ENCODE results near the gene ANGPTL8.

ANGPTL8 gene

DNA sequence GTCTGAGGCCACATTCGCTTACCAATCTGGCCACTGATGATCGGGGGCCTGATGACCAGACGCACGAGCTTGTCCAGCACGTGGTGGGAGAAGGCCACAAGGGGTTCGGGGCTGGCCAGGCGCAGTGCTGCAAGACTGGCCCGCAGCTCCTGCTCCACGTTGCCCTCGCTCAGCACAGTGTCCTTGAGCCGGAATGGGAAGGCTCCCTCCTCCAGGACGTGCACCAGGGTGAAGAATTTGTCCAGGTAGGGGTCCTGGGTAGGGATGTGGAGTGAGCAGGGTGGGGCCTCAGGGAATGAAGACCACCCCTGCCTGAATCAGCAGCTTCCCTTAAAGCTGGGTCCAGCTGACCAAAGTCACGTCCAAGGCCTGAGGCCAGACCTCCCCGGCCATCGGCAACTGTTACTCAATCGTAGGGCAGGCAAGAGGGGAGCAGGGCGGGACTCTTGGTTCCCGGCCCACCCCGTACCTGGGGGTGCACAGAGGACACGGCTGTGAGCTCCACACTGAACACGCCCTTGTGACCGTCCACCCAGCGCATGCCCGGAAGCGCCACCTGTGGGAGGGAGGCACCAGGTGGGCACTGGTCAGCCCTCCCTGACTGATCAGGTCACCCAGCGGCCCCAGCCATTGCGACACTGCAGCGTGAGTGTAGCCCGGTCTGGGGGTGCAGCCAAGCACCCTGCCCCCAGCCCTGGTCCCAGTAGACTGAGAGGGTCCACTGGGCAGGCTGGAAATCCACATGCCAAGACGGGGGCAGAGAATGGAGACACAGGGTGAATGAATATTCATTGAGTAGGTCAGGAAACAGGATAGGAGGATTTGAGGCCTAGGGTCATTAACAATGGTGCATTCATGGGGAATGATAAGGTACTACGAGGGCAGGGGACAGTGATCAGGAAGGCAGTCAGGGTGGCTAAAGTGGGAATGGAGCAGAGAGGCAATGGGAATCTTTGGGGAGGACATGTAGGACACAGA, 2.8 kb upstream of the ANGPTL8 start:
- Histone ChIP-seq H3K9ac (ENCODE audit: low read depth in 1 of 2, low read length in 2 of 2) (no peak overlapping the region), H3K36me3 (ENCODE audit: control insufficient read depth in 2 of 2, insufficient read depth in 2 of 2, low read length in 2 of 2) (peaks cover 34% of the 10 kb centered on the region in 2 donors), H3K9me3 (ENCODE audit: control insufficient read depth in 2 of 2, low read length in 2 of 2) (no peaks in the 10 kb centered on the region), H3K4me3 (ENCODE audit: low read length in 2 of 2) (no peak overlapping the region), H3K4me1 (ENCODE audit: control insufficient read depth in 2 of 2, insufficient read depth in 2 of 2, low read length in 2 of 2) (no peaks in the 10 kb centered on the region), H3K27ac (ENCODE audit: low read depth in 2 of 2, low read length in 2 of 2) (no peak overlapping the region), H3K27me3 (ENCODE audit: control insufficient read depth in 2 of 2, insufficient read depth in 2 of 2, low read length in 2 of 2) (no peaks in the 10 kb centered on the region)

DNA sequence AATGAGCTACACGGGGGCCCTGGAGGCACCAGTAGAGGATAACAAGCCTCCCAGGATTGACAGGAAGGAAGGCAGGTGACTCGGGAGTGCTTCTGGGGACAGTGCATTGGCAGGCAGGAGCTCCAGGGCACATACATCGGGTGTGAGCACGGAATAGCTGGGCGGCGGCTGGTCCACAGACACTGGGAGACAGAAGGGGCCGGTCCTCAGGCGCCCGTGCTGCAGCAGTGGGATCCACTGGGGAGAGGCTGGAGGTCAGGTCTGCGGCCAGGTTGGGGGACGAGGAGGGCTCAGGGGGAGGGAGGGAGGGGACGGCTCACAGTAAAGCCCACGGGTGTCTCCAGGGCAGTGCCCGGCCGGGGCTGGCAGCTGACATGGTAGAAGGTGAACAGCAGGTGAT, 2.1 kb upstream of the ANGPTL8 start:
- no peak overlapping the region for H3K4me3 ChIP-seq (ENCODE audit: low read length in 2 of 2)
- H3K27ac ChIP-seq (ENCODE audit: low read depth in 2 of 2, low read length in 2 of 2): no peak overlapping the region
- no peaks in the 10 kb centered on the region for H3K9me3 ChIP-seq (ENCODE audit: control insufficient read depth in 2 of 2, low read length in 2 of 2)
- no peaks in the 10 kb centered on the region for H3K27me3 ChIP-seq (ENCODE audit: control insufficient read depth in 2 of 2, insufficient read depth in 2 of 2, low read length in 2 of 2)
- H3K36me3 ChIP-seq (ENCODE audit: control insufficient read depth in 2 of 2, insufficient read depth in 2 of 2, low read length in 2 of 2): peaks cover 29 to 30% of the 10 kb centered on the region in 2 donors
- H3K9ac ChIP-seq (ENCODE audit: low read depth in 1 of 2, low read length in 2 of 2): no peak overlapping the region
- no peaks in the 10 kb centered on the region for H3K4me1 ChIP-seq (ENCODE audit: control insufficient read depth in 2 of 2, insufficient read depth in 2 of 2, low read length in 2 of 2)

- no peaks in the 10 kb centered on the region for H3K27me3 ChIP-seq (ENCODE audit: control insufficient read depth in 2 of 2, insufficient read depth in 2 of 2, low read length in 2 of 2)
- H3K4me1 ChIP-seq (ENCODE audit: control insufficient read depth in 2 of 2, insufficient read depth in 2 of 2, low read length in 2 of 2): no peaks in the 10 kb centered on the region
- H3K4me3 ChIP-seq (ENCODE audit: low read length in 2 of 2): no peak overlapping the region
- no peaks in the 10 kb centered on the region for H3K9me3 ChIP-seq (ENCODE audit: control insufficient read depth in 2 of 2, low read length in 2 of 2)
- H3K27ac ChIP-seq (ENCODE audit: low read depth in 2 of 2, low read length in 2 of 2): no peak overlapping the region
- H3K36me3 ChIP-seq (ENCODE audit: control insufficient read depth in 2 of 2, insufficient read depth in 2 of 2, low read length in 2 of 2): peaks cover 22 to 26% of the 10 kb centered on the region in 2 donors
- no peak overlapping the region for H3K9ac ChIP-seq (ENCODE audit: low read depth in 1 of 2, low read length in 2 of 2)
Observed at GRCh38 chr19:11238041-11238440, 1.4 kb upstream of the ANGPTL8 start.

- Histone ChIP-seq H3K9me3 (ENCODE audit: control insufficient read depth in 2 of 2, low read length in 2 of 2) (no peaks in the 10 kb centered on the region), H3K4me1 (ENCODE audit: control insufficient read depth in 2 of 2, insufficient read depth in 2 of 2, low read length in 2 of 2) (peaks cover 0 to 5% of the 10 kb centered on the region in 2 donors), H3K27me3 (ENCODE audit: control insufficient read depth in 2 of 2, insufficient read depth in 2 of 2, low read length in 2 of 2) (no peaks in the 10 kb centered on the region), H3K36me3 (ENCODE audit: control insufficient read depth in 2 of 2, insufficient read depth in 2 of 2, low read length in 2 of 2) (peaks cover 21 to 23% of the 10 kb centered on the region in 2 donors), H3K27ac (ENCODE audit: low read depth in 2 of 2, low read length in 2 of 2) (no peak overlapping the region), H3K4me3 (ENCODE audit: low read length in 2 of 2) (no peak overlapping the region), H3K9ac (ENCODE audit: low read depth in 1 of 2, low read length in 2 of 2) (no peak overlapping the region)
Observed at GRCh38 chr19:11238781-11239376, 540 bp upstream of the ANGPTL8 start.

DNA sequence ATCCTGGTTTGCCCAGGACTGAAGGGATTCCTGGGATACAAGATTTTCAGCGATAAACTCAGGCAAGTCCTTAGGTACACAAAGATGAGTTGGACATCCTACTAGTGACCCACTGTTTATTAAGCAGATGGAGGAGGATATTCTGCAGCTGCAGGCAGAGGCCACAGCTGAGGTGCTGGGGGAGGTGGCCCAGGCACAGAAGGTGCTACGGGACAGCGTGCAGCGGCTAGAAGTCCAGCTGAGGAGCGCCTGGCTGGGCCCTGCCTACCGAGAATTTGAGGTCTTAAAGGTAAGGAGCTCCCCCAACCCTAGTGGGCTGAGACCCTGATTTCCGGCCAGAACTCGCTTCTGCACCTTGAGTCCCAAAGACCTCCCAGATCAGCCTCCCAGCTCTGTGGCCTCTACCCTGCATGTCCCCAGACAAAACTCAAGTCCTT, 607 bp downstream of the ANGPTL8 start:
- H3K27ac ChIP-seq (ENCODE audit: low read depth in 2 of 2, low read length in 2 of 2): no peak overlapping the region
- H3K9ac ChIP-seq (ENCODE audit: low read depth in 1 of 2, low read length in 2 of 2): no peak overlapping the region
- no peaks in the 10 kb centered on the region for H3K9me3 ChIP-seq (ENCODE audit: control insufficient read depth in 2 of 2, low read length in 2 of 2)
- no peaks in the 10 kb centered on the region for H3K27me3 ChIP-seq (ENCODE audit: control insufficient read depth in 2 of 2, insufficient read depth in 2 of 2, low read length in 2 of 2)
- peaks cover 0 to 6% of the 10 kb centered on the region in 2 donors for H3K4me1 ChIP-seq (ENCODE audit: control insufficient read depth in 2 of 2, insufficient read depth in 2 of 2, low read length in 2 of 2)
- peaks cover 18 to 23% of the 10 kb centered on the region in 2 donors for H3K36me3 ChIP-seq (ENCODE audit: control insufficient read depth in 2 of 2, insufficient read depth in 2 of 2, low read length in 2 of 2)
- no peak overlapping the region for H3K4me3 ChIP-seq (ENCODE audit: low read length in 2 of 2)

DNA sequence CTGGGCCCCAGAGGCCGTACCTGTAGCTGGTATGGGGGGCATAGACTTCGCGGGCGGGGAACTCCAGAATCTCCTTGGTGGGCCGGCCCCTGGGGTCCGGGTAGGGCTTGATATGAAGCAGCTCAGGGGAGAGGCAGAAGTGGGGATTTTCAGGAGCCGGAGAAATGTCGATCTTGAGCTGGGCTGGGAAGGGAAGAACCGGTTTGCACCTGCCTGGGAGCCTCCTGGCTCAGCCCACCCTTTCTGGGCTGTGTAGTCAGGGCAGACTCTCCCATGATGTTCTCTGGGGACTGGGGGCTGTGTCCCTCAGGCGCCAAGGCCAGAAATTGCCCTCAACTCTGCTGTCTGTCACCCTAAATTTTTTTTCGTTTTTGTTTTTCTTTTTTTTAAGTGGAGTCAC, 2.6 kb downstream of the ANGPTL8 start:
- Histone ChIP-seq H3K27ac (ENCODE audit: low read depth in 2 of 2, low read length in 2 of 2) (no peak overlapping the region), H3K4me3 (ENCODE audit: low read length in 2 of 2) (no peak overlapping the region), H3K27me3 (ENCODE audit: control insufficient read depth in 2 of 2, insufficient read depth in 2 of 2, low read length in 2 of 2) (no peaks in the 10 kb centered on the region), H3K9ac (ENCODE audit: low read depth in 1 of 2, low read length in 2 of 2) (no peak overlapping the region), H3K4me1 (ENCODE audit: control insufficient read depth in 2 of 2, insufficient read depth in 2 of 2, low read length in 2 of 2) (peaks cover 0 to 6% of the 10 kb centered on the region in 2 donors), H3K36me3 (ENCODE audit: control insufficient read depth in 2 of 2, insufficient read depth in 2 of 2, low read length in 2 of 2) (peaks cover 15 to 20% of the 10 kb centered on the region in 2 donors), H3K9me3 (ENCODE audit: control insufficient read depth in 2 of 2, low read length in 2 of 2) (no peaks in the 10 kb centered on the region)

GRCh38 chr19:11242864-11243797, 3.7 kb downstream of the ANGPTL8 start:
- H3K27ac ChIP-seq (ENCODE audit: low read depth in 2 of 2, low read length in 2 of 2): peak overlapping the region in 1 of 2 donors; percentile 23
- H3K4me3 ChIP-seq (ENCODE audit: low read length in 2 of 2): no peak overlapping the region
- H3K36me3 ChIP-seq (ENCODE audit: control insufficient read depth in 2 of 2, insufficient read depth in 2 of 2, low read length in 2 of 2): peaks cover 20 to 22% of the 10 kb centered on the region in 2 donors
- no peak overlapping the region for H3K9ac ChIP-seq (ENCODE audit: low read depth in 1 of 2, low read length in 2 of 2)
- H3K27me3 ChIP-seq (ENCODE audit: control insufficient read depth in 2 of 2, insufficient read depth in 2 of 2, low read length in 2 of 2): no peaks in the 10 kb centered on the region
- no peaks in the 10 kb centered on the region for H3K9me3 ChIP-seq (ENCODE audit: control insufficient read depth in 2 of 2, low read length in 2 of 2)
- H3K4me1 ChIP-seq (ENCODE audit: control insufficient read depth in 2 of 2, insufficient read depth in 2 of 2, low read length in 2 of 2): peaks cover 0 to 8% of the 10 kb centered on the region in 2 donors

DNA sequence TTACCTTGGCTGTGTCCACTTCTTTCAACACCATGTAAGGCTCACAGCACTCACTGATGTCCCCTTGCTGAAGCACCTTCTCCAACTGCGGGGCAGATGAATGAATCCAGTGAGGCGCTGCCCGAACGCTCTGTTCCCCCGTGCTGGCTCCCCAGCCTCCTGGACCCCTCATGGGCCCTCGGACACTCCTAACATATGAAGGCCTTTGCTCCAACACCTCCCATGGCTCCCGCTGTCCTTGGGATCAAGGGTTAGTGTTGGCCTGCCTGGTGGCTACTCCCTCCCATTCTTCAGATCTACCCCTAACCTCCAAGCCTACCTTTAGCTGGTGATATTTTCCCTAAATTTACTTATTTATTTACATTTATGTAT, 4.4 kb downstream of the ANGPTL8 start:
- Histone ChIP-seq H3K4me1 (ENCODE audit: control insufficient read depth in 2 of 2, insufficient read depth in 2 of 2, low read length in 2 of 2) (peaks cover 0 to 8% of the 10 kb centered on the region in 2 donors), H3K27ac (ENCODE audit: low read depth in 2 of 2, low read length in 2 of 2) (peak overlapping the region in 1 of 2 donors; percentile 23), H3K36me3 (ENCODE audit: control insufficient read depth in 2 of 2, insufficient read depth in 2 of 2, low read length in 2 of 2) (peaks cover 20 to 22% of the 10 kb centered on the region in 2 donors), H3K9ac (ENCODE audit: low read depth in 1 of 2, low read length in 2 of 2) (no peak overlapping the region), H3K27me3 (ENCODE audit: control insufficient read depth in 2 of 2, insufficient read depth in 2 of 2, low read length in 2 of 2) (no peaks in the 10 kb centered on the region), H3K9me3 (ENCODE audit: control insufficient read depth in 2 of 2, low read length in 2 of 2) (no peaks in the 10 kb centered on the region), H3K4me3 (ENCODE audit: low read length in 2 of 2) (no peak overlapping the region)

DNA sequence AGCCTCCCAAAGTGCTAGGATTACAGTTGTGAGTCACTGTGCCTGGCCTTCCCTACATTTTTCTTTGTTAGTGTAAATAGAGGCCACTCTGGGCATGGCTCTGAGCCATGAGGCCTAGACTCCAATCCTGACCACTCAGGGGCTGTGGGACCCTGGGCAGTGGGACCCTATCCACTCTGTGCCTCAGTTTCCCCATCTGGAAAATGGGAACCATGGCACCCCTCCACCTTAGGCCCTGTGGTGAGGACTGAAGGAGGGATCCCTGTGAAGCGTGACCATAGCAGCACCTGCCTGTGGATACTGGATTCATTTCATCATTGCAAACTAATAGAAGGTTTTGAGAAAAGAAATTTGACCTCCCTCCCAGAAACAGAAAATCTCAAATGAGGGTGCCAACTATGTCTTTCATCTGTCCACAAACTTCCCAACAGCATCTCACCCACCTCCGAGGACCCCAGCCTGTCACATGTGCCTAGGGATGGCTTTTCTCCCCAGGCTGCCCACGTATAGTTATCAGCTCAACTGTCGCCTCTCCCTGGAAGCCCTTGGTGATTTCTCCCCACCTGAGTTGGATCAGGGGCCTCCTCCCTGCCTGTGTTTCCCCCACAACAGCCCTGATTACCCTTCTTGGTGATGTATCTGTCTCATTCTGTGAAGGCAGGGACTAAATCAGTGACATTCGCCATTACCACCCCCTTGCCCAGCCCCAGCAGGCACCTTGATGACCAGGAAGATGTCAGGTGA, 5.6 kb downstream of the ANGPTL8 start:
- Histone ChIP-seq H3K9me3 (ENCODE audit: control insufficient read depth in 2 of 2, low read length in 2 of 2) (no peaks in the 10 kb centered on the region), H3K27me3 (ENCODE audit: control insufficient read depth in 2 of 2, insufficient read depth in 2 of 2, low read length in 2 of 2) (no peaks in the 10 kb centered on the region), H3K9ac (ENCODE audit: low read depth in 1 of 2, low read length in 2 of 2) (no peak overlapping the region), H3K4me3 (ENCODE audit: low read length in 2 of 2) (no peak overlapping the region), H3K36me3 (ENCODE audit: control insufficient read depth in 2 of 2, insufficient read depth in 2 of 2, low read length in 2 of 2) (peaks cover 14 to 20% of the 10 kb centered on the region in 2 donors), H3K27ac (ENCODE audit: low read depth in 2 of 2, low read length in 2 of 2) (no peak overlapping the region), H3K4me1 (ENCODE audit: control insufficient read depth in 2 of 2, insufficient read depth in 2 of 2, low read length in 2 of 2) (peaks cover 0 to 8% of the 10 kb centered on the region in 2 donors)

All from mucosa of rectum (tissue), 2 donors.